HG02623 (cell line): ENCODE data around the gene PPP4R3A.
"Not testable (repeated sequence)": the region's sequence is repeated elsewhere in the genome, so short reads cannot be mapped to it uniquely, and the experiment has no call there.

Experiments
- ATAC-seq: cut with Tn5 transposase; IDR thresholded peaks from one replicate; pipeline ENCODE4 v1.9.1; 2021; ENCODE audit warnings: moderate library complexity; ENCODE audit not compliant: unreplicated experiment

The PPP4R3A gene

DNA sequence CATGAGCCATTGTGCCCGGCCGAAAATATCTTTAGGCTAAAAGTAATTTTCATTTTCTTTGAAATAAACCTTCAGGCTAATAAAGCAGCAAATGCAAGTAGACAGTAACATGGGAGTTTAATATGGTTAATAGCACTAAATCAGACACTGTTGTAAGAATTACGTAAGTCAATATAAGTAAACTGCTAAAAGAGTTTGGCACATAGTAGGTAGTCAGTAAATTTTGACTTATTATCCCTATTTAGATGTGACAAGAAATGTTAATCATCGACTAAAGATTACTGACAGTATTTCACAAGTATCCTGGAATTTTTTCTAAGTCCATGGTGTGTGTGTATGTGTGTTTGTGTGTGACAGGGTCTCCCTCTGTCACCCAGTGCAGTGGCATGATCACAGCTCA is 3.9 kb downstream of the PPP4R3A start:
- no peak for ATAC-seq

- ATAC-seq: no peak
Observed at GRCh38 chr14:91503000-91503504, 7.1 kb downstream of the PPP4R3A start.

DNA sequence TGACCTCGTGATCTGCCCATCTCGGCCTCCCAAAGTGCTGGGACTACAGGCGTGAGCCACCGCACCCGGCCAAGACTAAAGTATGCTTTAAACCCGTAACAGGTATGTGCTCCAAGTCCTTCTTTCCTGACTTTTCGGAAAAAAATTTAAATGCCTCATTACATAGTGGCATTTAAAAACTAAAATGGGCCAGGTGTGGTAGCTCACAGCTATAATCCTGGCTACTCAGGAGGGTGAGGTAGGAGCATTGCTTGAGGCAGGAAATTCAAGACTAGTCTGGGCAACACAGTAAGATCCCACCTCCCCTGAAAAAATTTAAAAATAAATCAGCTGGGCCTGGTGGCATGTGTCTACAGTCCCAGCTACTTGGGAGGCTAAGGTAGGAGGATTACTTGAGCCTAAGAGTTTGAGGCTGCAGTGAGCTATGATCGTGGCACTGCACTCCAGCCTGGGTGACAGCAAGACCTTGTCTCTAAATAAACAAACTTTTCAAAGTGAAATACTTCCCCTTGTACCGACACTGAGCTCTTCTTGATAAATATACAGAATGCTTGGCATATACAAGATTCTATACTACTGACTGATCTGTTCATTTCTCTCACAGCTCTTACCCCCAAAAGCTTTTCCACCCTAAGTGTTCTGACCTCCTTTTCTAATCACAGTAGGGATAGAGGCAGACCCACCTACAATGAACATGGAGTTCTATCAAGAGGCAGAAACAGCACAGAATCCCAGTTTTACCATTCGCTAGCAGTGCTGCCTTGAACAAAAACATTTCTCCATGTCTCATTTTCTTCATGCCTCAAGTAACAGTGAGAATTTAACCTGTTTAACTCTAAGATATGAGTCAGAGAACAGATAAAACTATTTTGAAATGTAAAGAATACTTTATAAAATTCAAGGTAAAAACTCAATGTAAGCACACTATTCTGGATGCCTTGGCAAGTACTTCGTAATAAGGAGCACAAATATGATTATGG is 7.9 kb downstream of the PPP4R3A start:
- no peak for ATAC-seq

DNA sequence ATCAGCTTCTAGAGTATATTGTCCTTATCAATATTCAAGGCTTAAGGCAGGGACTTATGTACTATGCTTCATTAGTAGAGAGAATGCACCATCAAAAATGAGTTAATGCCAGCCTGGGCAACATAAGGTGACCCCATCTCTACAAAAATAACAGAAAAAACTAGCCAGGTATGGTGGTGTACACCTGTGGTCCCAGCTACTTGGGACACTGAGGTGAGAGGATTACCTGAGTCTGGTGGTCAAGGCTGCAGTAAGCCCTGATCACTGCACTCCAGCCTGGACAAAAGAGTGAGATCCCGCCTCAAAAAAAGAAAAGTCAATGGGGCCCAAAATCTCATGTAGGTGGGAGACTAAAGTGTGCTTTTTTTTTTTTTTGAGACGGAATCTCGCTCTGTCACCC is 8.8 kb downstream of the PPP4R3A start:
- ATAC-seq: no peak

- no peak for ATAC-seq
Observed at GRCh38 chr14:91496790-91497189, 13.3 kb downstream of the PPP4R3A start.

GRCh38 chr14:91494392-91495065 is 15.6 kb downstream of the PPP4R3A start:
- ATAC-seq: not testable (repeated sequence)

- ATAC-seq: no peak
Observed at GRCh38 chr14:91493169-91493568, 16.9 kb downstream of the PPP4R3A start.

- no peak for ATAC-seq
Observed at GRCh38 chr14:91484744-91485143, 25.4 kb downstream of the PPP4R3A start.

GRCh38 chr14:91484186-91484585 is 25.9 kb downstream of the PPP4R3A start:
- ATAC-seq: no peak

GRCh38 chr14:91482263-91483013 is 27.7 kb downstream of the PPP4R3A start:
- ATAC-seq: no peak

- ATAC-seq: no peak
Observed at GRCh38 chr14:91477388-91477787, 32.7 kb downstream of the PPP4R3A start.

- ATAC-seq: no peak
Observed at GRCh38 chr14:91473046-91473445, 37.1 kb downstream of the PPP4R3A start.

DNA sequence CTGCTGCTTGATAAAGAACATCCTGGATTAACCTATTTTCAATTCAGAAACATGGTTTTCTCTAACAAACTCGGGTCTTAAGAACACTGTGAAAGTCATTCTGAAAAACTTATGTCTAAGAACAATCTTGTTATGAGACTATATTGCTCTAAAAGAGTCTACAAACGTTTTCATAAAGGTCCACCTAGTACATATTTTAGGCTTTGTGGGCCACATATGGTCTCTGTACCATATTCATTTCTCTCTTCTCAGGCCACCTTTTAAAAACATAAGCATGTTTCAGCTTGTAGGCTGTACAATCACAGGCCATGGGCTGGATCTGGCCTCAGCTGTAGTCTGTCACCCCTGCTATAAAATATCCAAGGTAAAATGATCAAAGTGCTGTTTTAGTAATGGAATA is 39.9 kb downstream of the PPP4R3A start:
- no peak for ATAC-seq

- ATAC-seq: no peak
Observed at GRCh38 chr14:91466192-91466591, 43.9 kb downstream of the PPP4R3A start.

DNA sequence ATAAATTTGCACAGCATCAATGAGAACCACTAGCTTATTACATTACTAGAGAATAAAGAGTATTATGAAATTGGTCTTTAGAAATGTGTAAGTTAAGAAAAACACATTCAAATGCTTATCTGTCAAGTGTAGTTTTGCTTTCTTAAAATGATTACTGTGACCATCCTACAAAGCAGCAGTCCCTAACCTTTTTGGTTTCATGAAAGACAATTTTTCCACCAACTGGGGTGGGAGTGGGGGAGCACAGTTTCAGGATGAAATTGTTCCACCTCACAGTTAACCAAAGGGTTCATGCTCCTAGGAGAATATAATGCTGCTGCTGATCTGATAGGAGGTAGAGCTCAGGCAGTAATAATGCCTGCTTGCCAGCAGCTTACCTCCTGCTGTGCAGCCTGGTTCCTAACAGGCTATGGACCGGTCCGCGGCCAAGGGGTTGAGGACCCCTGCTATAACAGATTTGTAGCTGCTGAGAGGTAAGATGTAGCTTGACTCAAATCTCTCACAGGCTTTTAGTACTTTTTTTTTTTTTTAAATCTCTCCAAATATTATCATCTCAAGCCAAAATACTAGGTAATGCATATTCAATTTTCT is 45.4 kb downstream of the PPP4R3A start:
- no peak for ATAC-seq

DNA sequence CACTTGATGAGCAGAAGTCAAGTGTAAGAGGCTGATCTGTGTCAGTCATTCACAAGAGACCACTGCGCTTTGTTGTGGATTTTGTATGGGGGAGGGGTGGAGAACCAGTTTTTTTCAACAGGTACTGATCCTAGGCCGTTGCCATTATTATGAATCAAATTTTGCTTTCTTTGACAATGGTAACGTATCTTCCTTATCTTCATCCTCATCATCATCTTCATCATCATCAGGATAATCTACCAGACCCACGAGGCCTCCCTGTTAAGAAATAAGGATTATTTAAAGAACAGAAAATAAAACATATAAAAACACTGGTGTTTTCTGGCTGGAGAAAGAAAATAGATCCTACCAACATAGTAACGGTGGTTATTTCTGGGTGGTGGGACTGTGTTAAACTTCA is 51.5 kb downstream of the PPP4R3A start:
- ATAC-seq: no peak

DNA sequence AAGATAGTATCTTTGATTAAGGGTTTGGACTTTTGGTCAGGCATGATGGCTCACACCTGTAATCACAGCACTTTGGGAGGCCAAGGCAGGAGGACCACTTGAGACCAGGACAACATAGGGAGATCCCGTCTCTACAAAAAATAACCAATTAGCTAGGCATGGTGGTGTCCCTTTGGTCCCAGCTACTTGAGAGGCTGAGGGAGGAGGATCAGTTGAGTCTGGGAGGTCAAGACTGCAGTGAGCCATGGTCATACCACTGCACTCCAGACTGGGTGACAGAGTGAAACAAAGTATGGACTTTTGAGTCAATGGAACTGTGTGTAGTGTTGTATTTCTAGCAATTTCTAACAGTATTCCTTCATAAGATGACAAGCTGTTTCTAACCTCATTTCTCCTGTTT is 53.8 kb downstream of the PPP4R3A start:
- ATAC-seq: no peak

GRCh38 chr14:91454580-91454979 is 55.5 kb downstream of the PPP4R3A start:
- no peak for ATAC-seq

DNA sequence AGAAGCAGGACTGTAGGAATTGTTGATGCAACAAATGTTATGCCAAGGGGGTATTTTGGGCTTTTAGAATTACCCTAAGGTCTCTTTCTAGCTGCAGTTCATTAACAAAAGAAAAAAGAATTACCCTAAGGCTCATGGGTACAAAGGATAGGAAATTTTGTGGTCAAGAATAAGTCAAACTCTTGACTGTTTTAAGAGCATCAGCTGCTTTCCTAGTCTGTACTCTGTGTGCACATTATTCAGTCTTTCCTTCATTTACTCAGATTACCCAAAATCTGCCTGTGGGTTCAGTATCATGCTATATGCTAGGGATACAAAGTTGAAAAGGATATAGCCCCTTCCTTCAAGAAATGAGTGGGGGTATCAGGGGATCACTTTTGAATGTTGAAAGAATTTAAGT is 56.0 kb downstream of the PPP4R3A start:
- ATAC-seq: no peak

DNA sequence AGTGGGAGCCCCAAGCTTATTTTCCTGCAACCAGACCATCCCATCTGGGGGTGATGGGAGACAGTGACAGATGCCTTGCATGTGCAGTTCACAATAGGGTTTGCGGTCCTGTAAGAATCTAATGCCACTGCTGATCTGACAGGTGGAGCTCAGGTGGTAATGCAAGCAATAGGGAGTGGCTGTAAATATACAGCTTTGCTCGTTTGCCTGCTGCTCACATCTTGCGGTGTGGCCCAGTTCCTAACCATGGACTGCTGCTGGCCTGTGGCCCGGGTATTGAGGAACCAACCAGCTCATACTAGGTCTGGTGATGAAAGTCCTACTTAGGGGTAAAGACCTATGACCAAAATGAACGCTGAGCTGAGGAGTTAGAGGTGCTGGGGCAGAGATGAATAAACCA is 56.4 kb downstream of the PPP4R3A start:
- ATAC-seq: no peak
